Epithelial cell of esophagus (primary cell): ENCODE measurements around the gene RPL18A.

Experiments used
- DNase-seq: peaks from one replicate; pipeline ENCODE4 v3.0.0; 2010; ENCODE audit warnings: low read depth
- H3K4me3 ChIP-seq: 2 replicates; pipeline ENCODE4 v1.5.1; 2011; ENCODE audit warnings: mild to moderate bottlenecking, low read length, control low read depth
- TF ChIP-seq, protein P1 (sequence below): IDR thresholded peaks from 2 replicates; pipeline ENCODE4 v1.5.1; 2011; ENCODE audit warnings: low read depth, mild to moderate bottlenecking, low read length, control low read depth, inconsistent platforms; ENCODE audit not compliant: insufficient read depth; ENCODE audit errors: missing control alignments

RPL18A gene

DNA sequence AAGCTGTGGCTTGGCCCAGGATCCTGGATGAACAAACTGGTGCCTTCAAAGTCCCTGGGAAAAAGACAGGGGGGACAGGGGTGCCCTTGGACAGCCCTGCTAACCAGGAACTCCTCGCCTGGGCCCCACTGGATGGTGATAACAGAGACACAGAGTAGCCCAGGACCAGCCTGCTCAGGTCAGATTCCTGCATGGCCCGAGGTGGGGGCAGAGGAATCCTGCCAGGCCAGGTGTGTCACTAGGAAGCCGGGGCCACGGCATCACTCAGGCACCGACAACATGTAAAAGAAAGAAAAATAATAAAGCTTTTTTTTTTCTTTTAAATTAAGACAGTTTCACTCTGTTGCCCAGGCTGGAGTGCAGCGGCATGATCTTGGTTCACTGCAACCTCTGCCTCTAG lies 5.6 kb upstream of the RPL18A start:
- DNase-seq = no peak
- TF ChIP-seq, protein P1, sequence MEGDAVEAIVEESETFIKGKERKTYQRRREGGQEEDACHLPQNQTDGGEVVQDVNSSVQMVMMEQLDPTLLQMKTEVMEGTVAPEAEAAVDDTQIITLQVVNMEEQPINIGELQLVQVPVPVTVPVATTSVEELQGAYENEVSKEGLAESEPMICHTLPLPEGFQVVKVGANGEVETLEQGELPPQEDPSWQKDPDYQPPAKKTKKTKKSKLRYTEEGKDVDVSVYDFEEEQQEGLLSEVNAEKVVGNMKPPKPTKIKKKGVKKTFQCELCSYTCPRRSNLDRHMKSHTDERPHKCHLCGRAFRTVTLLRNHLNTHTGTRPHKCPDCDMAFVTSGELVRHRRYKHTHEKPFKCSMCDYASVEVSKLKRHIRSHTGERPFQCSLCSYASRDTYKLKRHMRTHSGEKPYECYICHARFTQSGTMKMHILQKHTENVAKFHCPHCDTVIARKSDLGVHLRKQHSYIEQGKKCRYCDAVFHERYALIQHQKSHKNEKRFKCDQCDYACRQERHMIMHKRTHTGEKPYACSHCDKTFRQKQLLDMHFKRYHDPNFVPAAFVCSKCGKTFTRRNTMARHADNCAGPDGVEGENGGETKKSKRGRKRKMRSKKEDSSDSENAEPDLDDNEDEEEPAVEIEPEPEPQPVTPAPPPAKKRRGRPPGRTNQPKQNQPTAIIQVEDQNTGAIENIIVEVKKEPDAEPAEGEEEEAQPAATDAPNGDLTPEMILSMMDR = no peak
- H3K4me3 ChIP-seq = no peak overlapping the region

DNA sequence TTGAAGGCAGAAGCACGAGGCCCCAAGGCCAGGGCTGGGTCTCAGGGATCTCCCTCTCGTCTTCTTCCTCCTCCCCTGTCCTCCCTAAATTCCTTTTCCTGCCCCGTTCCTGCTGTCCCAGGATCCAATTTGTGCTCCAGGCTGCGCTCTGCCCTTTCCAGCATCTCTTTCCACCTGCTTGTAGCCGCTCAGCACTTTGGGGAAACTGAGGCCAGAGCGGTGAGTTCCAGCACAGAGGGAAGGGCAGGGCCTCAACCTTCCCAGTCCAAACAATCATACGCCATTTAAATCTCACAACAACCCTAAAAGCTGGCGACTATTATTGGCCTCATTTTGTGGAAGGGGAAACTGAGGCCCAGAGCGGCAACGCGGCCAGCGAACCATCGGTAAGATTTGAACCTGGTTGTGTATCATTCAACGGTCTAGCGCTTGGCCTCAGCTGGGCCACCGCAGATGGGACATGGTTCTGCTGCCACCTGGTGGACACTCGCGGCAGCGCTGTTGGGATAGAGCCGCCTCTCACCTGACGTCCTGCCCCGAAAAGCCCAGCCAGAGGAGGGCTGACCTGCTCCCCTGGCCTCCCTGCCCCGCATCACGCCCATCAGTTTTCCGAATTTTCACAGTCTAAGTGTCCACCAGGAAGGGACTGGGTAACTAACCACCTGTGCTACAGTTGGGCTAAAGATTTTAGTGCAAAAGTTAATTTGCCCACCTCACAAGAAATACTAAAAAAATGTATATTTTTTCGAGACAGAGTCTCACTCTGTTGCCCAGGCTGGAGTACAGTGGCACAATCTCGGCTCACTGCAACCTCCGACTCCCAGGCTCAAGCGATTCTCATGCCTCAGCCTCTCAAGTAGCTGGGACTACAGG lies 4.2 kb upstream of the RPL18A start:
- no peak overlapping the region for H3K4me3 ChIP-seq
- DNase-seq = peak; percentile 72
- TF ChIP-seq, protein P1 = peak; percentile 95

DNA sequence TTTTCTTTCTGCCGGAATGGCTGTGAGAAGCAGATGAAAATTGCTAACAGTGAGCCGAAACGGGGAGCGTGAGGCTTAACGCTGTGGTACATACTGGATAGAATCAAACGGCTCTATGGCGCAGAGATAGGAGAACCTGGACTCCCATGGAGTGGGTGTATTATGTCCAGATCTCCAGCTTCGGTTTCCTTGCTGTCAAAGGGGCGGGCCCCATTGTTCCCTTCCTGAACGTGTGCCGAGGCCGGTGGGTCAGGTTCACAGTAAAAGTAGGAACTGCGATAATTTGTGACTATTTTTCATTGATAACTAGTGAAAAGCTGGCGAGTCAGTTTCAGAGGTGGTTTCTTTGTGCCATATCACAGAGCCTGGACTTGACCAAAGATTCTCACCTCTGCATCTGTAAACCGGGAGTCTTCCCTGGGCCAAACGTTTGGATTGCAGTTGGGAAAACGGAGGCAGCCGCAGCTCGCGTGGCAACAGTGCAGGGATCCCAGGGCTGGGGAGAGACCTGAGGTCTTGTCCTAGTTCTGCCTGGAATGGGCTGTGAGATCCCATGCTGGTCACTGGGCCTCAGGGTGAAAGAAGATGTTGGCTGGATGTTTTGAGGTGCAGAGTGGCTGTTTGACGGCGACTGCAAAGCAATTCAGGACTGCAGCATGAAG lies 752 bp downstream of the RPL18A start:
- TF ChIP-seq, protein P1 = no peak
- no peak for DNase-seq
- peak overlapping the region; percentile 100 for H3K4me3 ChIP-seq

DNA sequence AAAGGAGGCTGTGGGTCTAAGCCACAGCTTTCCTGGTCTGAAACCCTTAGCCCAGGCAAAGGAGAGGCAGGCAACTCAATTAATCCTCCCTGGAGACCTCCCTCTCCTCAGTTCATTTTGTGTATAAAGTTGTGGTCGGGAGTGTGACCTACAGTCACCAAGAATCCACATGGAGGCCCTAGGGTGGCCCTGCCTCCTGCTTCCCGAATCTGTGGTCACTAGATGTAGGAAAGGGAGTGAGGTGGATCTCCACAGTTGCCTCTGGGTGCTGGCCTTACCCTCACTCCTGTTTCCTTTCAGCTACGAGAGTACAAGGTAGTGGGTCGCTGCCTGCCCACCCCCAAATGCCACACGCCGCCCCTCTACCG lies 1.3 kb downstream of the RPL18A start:
- peak overlapping the region; percentile 100 for H3K4me3 ChIP-seq
- TF ChIP-seq, protein P1 = no peak
- no peak for DNase-seq

DNA sequence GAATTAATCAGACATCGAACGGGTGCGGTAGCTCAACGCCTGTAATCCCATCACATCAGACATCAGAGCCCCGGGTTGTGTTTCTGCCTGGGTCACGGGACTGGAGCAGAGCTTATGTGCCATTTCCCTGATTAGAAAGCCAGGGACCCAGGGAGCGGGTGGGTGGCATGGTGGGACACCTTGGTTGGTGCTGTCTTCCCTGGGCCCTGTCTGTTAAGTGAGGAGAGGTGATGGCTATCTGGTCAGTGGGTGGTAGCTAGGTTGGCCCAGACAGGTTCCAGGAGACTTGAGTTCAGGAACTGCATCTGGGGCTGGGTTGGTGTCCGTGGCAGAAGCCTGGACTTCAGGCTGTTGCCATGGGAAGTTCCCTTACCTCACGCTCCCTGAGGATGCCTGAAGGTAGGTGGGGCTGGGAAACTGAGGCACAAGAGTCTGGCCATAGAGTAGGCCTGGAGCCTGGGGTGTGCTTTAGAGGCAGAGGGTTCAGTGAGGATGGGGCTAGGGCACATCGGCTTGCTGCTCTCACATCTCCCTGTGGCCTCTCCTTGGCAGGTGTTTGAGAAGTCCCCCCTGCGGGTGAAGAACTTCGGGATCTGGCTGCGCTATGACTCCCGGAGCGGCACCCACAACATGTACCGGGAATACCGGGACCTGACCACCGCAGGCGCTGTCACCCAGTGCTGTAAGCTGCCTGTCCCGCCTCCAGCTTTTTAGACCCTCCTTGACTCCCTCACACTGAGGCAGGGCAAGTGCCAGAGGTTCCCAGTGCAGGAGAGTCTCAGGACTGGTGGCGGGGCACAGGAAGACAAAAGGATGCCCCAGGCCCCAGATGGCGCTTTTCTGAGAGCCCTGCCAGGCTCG lies 2.1 kb downstream of the RPL18A start:
- DNase-seq = no peak
- TF ChIP-seq, protein P1 = no peak
- peak overlapping the region; percentile 100 for H3K4me3 ChIP-seq

DNA sequence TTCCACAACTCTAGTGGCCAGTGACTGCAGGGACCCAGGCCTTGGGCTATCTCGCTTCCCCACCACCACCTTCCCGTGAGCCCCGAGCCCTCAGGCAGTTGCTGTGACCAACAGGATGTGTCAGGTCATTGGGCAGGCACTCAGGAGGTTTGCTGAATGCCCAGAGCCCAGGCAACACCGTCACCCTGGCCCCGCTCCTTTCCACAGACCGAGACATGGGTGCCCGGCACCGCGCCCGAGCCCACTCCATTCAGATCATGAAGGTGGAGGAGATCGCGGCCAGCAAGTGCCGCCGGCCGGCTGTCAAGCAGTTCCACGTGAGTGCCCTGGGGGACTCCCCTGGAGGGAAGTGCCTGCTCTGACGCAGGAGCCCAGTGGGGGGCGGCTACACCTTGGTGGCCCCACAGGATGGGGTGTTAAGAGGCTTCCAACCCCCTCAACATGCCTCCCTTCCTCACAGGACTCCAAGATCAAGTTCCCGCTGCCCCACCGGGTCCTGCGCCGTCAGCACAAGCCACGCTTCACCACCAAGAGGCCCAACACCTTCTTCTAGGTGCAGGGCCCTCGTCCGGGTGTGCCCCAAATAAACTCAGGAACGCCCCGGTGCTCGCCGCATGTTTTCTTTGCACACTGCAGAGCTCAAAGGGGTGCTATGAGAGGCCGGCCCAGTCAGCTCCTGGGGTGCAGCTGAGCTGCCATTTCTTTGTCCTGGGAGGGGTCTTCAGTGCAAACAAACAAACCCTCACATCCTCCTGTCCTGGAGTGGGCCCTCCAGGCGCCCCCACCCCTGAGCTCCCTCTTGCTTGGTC lies 3.2 kb downstream of the RPL18A start:
- H3K4me3 ChIP-seq = no peak overlapping the region
- TF ChIP-seq, protein P1 = no peak
- DNase-seq = no peak
